Activated naive CD4-positive, alpha-beta T cell treated with anti-CD3 and anti-CD28 coated beads, Interleukin-2, amount 50 U/mL, for 24 hours (primary cell): ENCODE results near the gene NCKAP5.

Experiments used
- H3K27ac Mint-ChIP-seq: one replicate; pipeline ENCODE4 v1.8.0; 2021; ENCODE audit warnings: mild to moderate bottlenecking, mixed read lengths
- H3K27me3 Mint-ChIP-seq: one replicate; pipeline ENCODE4 v1.8.0; 2021; ENCODE audit warnings: mixed read lengths
- H3K36me3 Mint-ChIP-seq: one replicate; pipeline ENCODE4 v1.8.0; 2021; ENCODE audit warnings: mixed read lengths
- H3K4me1 Mint-ChIP-seq: one replicate; pipeline ENCODE4 v1.8.0; 2021; ENCODE audit warnings: mixed read lengths
- H3K4me3 Mint-ChIP-seq: one replicate; pipeline ENCODE4 v1.8.0; 2021; ENCODE audit warnings: mild to moderate bottlenecking, mixed read lengths
- H3K9me3 Mint-ChIP-seq: one replicate; pipeline ENCODE4 v1.8.0; 2021; ENCODE audit warnings: mixed read lengths

NCKAP5 gene

GRCh38 chr2:133326652-133327397, 241.4 kb downstream of the NCKAP5 start:
- H3K4me1 Mint-ChIP-seq = no peaks in the 10 kb centered on the region
- H3K36me3 Mint-ChIP-seq = no peaks in the 10 kb centered on the region
- H3K4me3 Mint-ChIP-seq = no peak overlapping the region
- H3K9me3 Mint-ChIP-seq = no peaks in the 10 kb centered on the region
- no peaks in the 10 kb centered on the region for H3K27me3 Mint-ChIP-seq
- no peak overlapping the region for H3K27ac Mint-ChIP-seq

- Mint-ChIP-seq H3K36me3 (no peaks in the 10 kb centered on the region), H3K9me3 (no peaks in the 10 kb centered on the region), H3K4me1 (no peaks in the 10 kb centered on the region), H3K27ac (no peak overlapping the region), H3K27me3 (no peaks in the 10 kb centered on the region), H3K4me3 (no peak overlapping the region)
Observed at GRCh38 chr2:133324150-133324561, 244.1 kb downstream of the NCKAP5 start.

- H3K9me3 Mint-ChIP-seq = no peaks in the 10 kb centered on the region
- no peaks in the 10 kb centered on the region for H3K4me1 Mint-ChIP-seq
- H3K27ac Mint-ChIP-seq = no peak overlapping the region
- no peaks in the 10 kb centered on the region for H3K36me3 Mint-ChIP-seq
- H3K27me3 Mint-ChIP-seq = no peaks in the 10 kb centered on the region
- H3K4me3 Mint-ChIP-seq = no peak overlapping the region
Observed at GRCh38 chr2:133322909-133323308, 245.4 kb downstream of the NCKAP5 start.

- peaks cover 5% of the 10 kb centered on the region for H3K9me3 Mint-ChIP-seq
- no peaks in the 10 kb centered on the region for H3K27me3 Mint-ChIP-seq
- H3K36me3 Mint-ChIP-seq = no peaks in the 10 kb centered on the region
- no peak overlapping the region for H3K4me3 Mint-ChIP-seq
- H3K4me1 Mint-ChIP-seq = no peaks in the 10 kb centered on the region
- H3K27ac Mint-ChIP-seq = no peak overlapping the region
Observed at GRCh38 chr2:133317178-133317577, 251.1 kb downstream of the NCKAP5 start.

GRCh38 chr2:133316557-133316956, 251.7 kb downstream of the NCKAP5 start:
- Mint-ChIP-seq H3K9me3 (peaks cover 5% of the 10 kb centered on the region), H3K4me1 (no peaks in the 10 kb centered on the region), H3K27ac (no peak overlapping the region), H3K36me3 (no peaks in the 10 kb centered on the region), H3K27me3 (no peaks in the 10 kb centered on the region), H3K4me3 (no peak overlapping the region)

GRCh38 chr2:133315280-133315679, 253.0 kb downstream of the NCKAP5 start:
- no peaks in the 10 kb centered on the region for H3K27me3 Mint-ChIP-seq
- no peak overlapping the region for H3K27ac Mint-ChIP-seq
- peaks cover 5% of the 10 kb centered on the region for H3K9me3 Mint-ChIP-seq
- no peaks in the 10 kb centered on the region for H3K4me1 Mint-ChIP-seq
- no peaks in the 10 kb centered on the region for H3K36me3 Mint-ChIP-seq
- H3K4me3 Mint-ChIP-seq = no peak overlapping the region

GRCh38 chr2:133314795-133315194, 253.5 kb downstream of the NCKAP5 start:
- H3K9me3 Mint-ChIP-seq = peaks cover 5% of the 10 kb centered on the region
- no peaks in the 10 kb centered on the region for H3K36me3 Mint-ChIP-seq
- H3K27me3 Mint-ChIP-seq = no peaks in the 10 kb centered on the region
- H3K4me1 Mint-ChIP-seq = no peaks in the 10 kb centered on the region
- H3K27ac Mint-ChIP-seq = no peak overlapping the region
- no peak overlapping the region for H3K4me3 Mint-ChIP-seq

- peaks cover 2% of the 10 kb centered on the region for H3K36me3 Mint-ChIP-seq
- H3K4me3 Mint-ChIP-seq = no peak overlapping the region
- peaks cover 9% of the 10 kb centered on the region for H3K9me3 Mint-ChIP-seq
- H3K4me1 Mint-ChIP-seq = no peaks in the 10 kb centered on the region
- H3K27me3 Mint-ChIP-seq = no peaks in the 10 kb centered on the region
- H3K27ac Mint-ChIP-seq = no peak overlapping the region
Observed at GRCh38 chr2:133312038-133312729, 256.1 kb downstream of the NCKAP5 start.

- Mint-ChIP-seq H3K36me3 (peaks cover 2% of the 10 kb centered on the region), H3K4me3 (no peak overlapping the region), H3K27me3 (no peaks in the 10 kb centered on the region), H3K27ac (no peak overlapping the region), H3K9me3 (peaks cover 5% of the 10 kb centered on the region), H3K4me1 (no peaks in the 10 kb centered on the region)
Observed at GRCh38 chr2:133306236-133306635, 262.0 kb downstream of the NCKAP5 start.

GRCh38 chr2:133304344-133304743, 263.9 kb downstream of the NCKAP5 start:
- no peaks in the 10 kb centered on the region for H3K27me3 Mint-ChIP-seq
- no peak overlapping the region for H3K4me3 Mint-ChIP-seq
- no peak overlapping the region for H3K27ac Mint-ChIP-seq
- H3K4me1 Mint-ChIP-seq = no peaks in the 10 kb centered on the region
- H3K9me3 Mint-ChIP-seq = peaks cover 5% of the 10 kb centered on the region
- peaks cover 2% of the 10 kb centered on the region for H3K36me3 Mint-ChIP-seq

- no peak overlapping the region for H3K27ac Mint-ChIP-seq
- no peaks in the 10 kb centered on the region for H3K27me3 Mint-ChIP-seq
- no peaks in the 10 kb centered on the region for H3K4me1 Mint-ChIP-seq
- peaks cover 5% of the 10 kb centered on the region for H3K9me3 Mint-ChIP-seq
- no peak overlapping the region for H3K4me3 Mint-ChIP-seq
- peaks cover 2% of the 10 kb centered on the region for H3K36me3 Mint-ChIP-seq
Observed at GRCh38 chr2:133303150-133303549, 265.1 kb downstream of the NCKAP5 start.

GRCh38 chr2:133296401-133296800, 271.9 kb downstream of the NCKAP5 start:
- Mint-ChIP-seq H3K4me1 (no peaks in the 10 kb centered on the region), H3K4me3 (no peak overlapping the region), H3K27me3 (no peaks in the 10 kb centered on the region), H3K36me3 (no peaks in the 10 kb centered on the region), H3K9me3 (no peaks in the 10 kb centered on the region), H3K27ac (no peak overlapping the region)

GRCh38 chr2:133293544-133294353, 274.5 kb downstream of the NCKAP5 start:
- Mint-ChIP-seq H3K9me3 (no peaks in the 10 kb centered on the region), H3K36me3 (no peaks in the 10 kb centered on the region), H3K4me1 (no peaks in the 10 kb centered on the region), H3K27ac (no peak overlapping the region), H3K4me3 (no peak overlapping the region), H3K27me3 (no peaks in the 10 kb centered on the region)

GRCh38 chr2:133292259-133292658, 276.0 kb downstream of the NCKAP5 start:
- no peaks in the 10 kb centered on the region for H3K36me3 Mint-ChIP-seq
- no peaks in the 10 kb centered on the region for H3K9me3 Mint-ChIP-seq
- no peak overlapping the region for H3K27ac Mint-ChIP-seq
- H3K27me3 Mint-ChIP-seq = no peaks in the 10 kb centered on the region
- H3K4me1 Mint-ChIP-seq = no peaks in the 10 kb centered on the region
- H3K4me3 Mint-ChIP-seq = no peak overlapping the region

- Mint-ChIP-seq H3K27me3 (no peaks in the 10 kb centered on the region), H3K9me3 (no peaks in the 10 kb centered on the region), H3K27ac (no peak overlapping the region), H3K4me1 (no peaks in the 10 kb centered on the region), H3K4me3 (no peak overlapping the region), H3K36me3 (no peaks in the 10 kb centered on the region)
Observed at GRCh38 chr2:133287709-133288108, 280.6 kb downstream of the NCKAP5 start.
